Measurements from ENCODE around the gene UBE2E1. TPM values are rescaled to one million over a fixed set of nuclear protein-coding genes. Genes with fewer than 3 reads are reported as not detected.
A peak's percentile ranks its signal among the peaks of the same experiment; 100 is the strongest.

UBE2E1 gene
- total RNA-seq (10 to 100 TPM; 26.6 to 31.8 TPM), polyA plus RNA-seq (10 to 100 TPM in 1 of 2 donors, 1 to 10 TPM in 1; 6.6 to 24.2 TPM)

DNA sequence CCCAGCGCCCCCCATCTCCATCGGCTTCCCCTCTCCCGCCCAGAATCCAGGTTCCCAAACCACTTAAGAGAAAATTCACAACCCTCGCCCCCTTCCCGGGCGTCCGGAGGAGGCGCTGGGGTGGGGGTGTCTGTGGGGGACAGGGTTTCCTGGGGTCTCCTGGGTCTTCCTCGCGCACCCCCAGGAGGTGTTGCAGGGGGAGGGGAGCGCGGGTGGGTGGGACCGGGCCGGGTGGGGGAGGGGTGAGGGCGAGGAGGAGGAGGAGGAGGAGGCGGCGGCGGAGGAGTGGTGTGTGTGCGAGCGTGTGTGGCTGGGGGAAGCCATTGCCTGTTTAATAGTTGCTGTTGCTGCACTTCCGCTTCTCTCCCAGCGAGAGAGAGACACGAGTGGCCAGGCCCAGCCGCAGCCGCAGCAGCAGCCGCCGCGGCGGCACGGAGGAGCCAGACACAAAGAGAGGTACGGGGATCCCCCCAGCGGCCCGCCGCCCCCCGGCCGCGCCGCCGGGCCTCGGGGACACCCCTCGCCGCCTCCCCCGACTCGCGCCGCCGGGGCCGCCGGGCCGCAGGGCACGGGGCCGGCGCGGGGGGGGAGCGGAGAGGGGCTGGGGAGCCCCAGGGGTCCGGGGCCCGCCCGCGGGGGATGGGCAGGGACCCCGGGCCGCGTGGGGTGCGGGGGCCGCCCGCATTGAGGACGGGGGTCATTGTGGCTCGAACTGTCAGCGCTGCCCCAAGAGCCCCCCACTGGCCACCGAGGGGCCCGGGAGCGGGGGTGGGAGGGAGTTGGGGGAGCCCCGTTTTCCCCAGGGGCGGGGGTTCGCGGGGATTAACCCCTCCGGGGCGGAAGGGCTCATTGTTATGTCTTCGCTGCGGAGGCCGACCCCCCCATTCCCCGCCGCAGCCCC is at the start of gene UBE2E1:
UBE2E1 (plus strand) TSS at position 323 of the 901 bp plus-strand sequence. CDS start 1,315 bp downstream, outside the sequence.
- Histone ChIP-seq H3K9me3 (ENCODE audit: control insufficient read depth in 4 of 4, low read length in 3 of 4) (no peaks in the 10 kb centered on the region), H3K27me3 (ENCODE audit: control insufficient read depth in 4 of 4, insufficient read depth in 4 of 4, low read length in 3 of 4) (no peaks in the 10 kb centered on the region), H3K9ac (ENCODE audit: low read depth in 1 of 2, low read length in 2 of 2) (peak within 1 kb of the TSS in 1 of 2 donors; percentile 58), H3K4me1 (ENCODE audit: control insufficient read depth in 4 of 4, insufficient read depth in 4 of 4, low read length in 3 of 4) (peaks cover 7 to 14% (median 10%) of the 10 kb centered on the region in 4 donors), H3K27ac (ENCODE audit: low read depth in 1 of 2, low read length in 2 of 2) (peak within 1 kb of the TSS; percentile 84 to 85), H3K4me3 (ENCODE audit: low read depth in 1 of 3, low read length in 3 of 3) (peak within 1 kb of the TSS; percentile 61 to 100 (median 68)), H3K36me3 (ENCODE audit: control insufficient read depth in 4 of 4, insufficient read depth in 3 of 4, low read depth in 1 of 4, low read length in 3 of 4) (peaks cover 0 to 4% (median 1%) of the 10 kb centered on the region in 4 donors)
- DNase-seq (ENCODE audit: low spot score) = peak; percentile 65
- WGBS = 1% methylated on average over 82 of the region's 82 CpGs
- TF ChIP-seq TAF1 (conservative IDR thresholded peaks at IDR 0.05) = peak; percentile 53
- TF ChIP-seq JUND (IDR thresholded peaks at IDR 0.05) = no peak
- peak; percentile 81 for TF ChIP-seq YY1 (IDR thresholded peaks at IDR 0.05)

DNA sequence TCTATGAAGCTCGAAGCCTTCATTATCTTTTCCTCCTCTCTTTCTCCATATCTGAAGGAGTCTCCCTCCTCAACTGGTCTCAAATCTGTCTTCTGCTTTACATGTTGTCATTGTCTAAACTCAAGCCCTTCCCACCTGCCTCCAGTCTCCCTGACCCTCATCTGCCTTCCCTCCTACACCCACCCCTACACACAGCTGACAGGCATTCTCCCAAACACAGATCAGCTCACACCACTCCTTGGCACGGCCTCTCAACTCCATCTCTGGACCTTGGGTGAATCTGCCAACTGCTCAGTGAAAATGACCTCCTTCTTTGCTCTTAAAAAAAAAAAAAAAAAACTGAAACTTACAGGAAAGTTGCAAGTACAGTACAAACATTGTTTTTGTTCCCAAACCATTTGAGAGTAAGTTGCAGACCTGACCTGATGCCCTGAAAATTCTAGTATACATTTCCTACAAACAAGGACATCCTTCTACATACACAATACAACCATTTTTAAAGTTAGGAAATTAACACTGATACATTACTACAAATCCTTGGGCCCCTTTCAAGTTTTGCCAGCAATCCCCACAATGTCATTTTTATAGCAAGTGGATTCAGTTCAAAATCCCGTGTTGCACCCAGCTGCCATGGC is 49.4 kb upstream of the UBE2E1 start:
- H3K4me1 ChIP-seq (ENCODE audit: control insufficient read depth in 4 of 4, insufficient read depth in 4 of 4, low read length in 3 of 4) = no peaks in the 10 kb centered on the region
- WGBS = 76% methylated on average over 3 of the region's 3 CpGs
- H3K9ac ChIP-seq (ENCODE audit: low read depth in 1 of 2, low read length in 2 of 2) = no peak overlapping the region
- H3K27ac ChIP-seq (ENCODE audit: low read depth in 1 of 2, low read length in 2 of 2) = no peak overlapping the region
- TF ChIP-seq ATF3 (IDR thresholded peaks at IDR 0.05) (no peak), TAF1 (conservative IDR thresholded peaks at IDR 0.05) (no peak), REST (IDR thresholded peaks at IDR 0.05) (no peak), RXRA (IDR thresholded peaks at IDR 0.05) (no peak), YY1 (IDR thresholded peaks at IDR 0.05) (no peak), NR2F2 (IDR thresholded peaks at IDR 0.05) (no peak), FOXA1 (IDR thresholded peaks at IDR 0.05) (no peak), HNF4A (conservative IDR thresholded peaks at IDR 0.05) (no peak), HNF4G (IDR thresholded peaks at IDR 0.05) (no peak), RAD21 (IDR thresholded peaks at IDR 0.05) (no peak)
- no peaks in the 10 kb centered on the region for H3K27me3 ChIP-seq (ENCODE audit: control insufficient read depth in 4 of 4, insufficient read depth in 4 of 4, low read length in 3 of 4)
- no peaks in the 10 kb centered on the region for H3K36me3 ChIP-seq (ENCODE audit: control insufficient read depth in 4 of 4, insufficient read depth in 3 of 4, low read depth in 1 of 4, low read length in 3 of 4)
- no peak overlapping the region for H3K4me3 ChIP-seq (ENCODE audit: low read depth in 1 of 3, low read length in 3 of 3)
- no peak for DNase-seq (ENCODE audit: low spot score)
- H3K9me3 ChIP-seq (ENCODE audit: control insufficient read depth in 4 of 4, low read length in 3 of 4) = no peaks in the 10 kb centered on the region

DNA sequence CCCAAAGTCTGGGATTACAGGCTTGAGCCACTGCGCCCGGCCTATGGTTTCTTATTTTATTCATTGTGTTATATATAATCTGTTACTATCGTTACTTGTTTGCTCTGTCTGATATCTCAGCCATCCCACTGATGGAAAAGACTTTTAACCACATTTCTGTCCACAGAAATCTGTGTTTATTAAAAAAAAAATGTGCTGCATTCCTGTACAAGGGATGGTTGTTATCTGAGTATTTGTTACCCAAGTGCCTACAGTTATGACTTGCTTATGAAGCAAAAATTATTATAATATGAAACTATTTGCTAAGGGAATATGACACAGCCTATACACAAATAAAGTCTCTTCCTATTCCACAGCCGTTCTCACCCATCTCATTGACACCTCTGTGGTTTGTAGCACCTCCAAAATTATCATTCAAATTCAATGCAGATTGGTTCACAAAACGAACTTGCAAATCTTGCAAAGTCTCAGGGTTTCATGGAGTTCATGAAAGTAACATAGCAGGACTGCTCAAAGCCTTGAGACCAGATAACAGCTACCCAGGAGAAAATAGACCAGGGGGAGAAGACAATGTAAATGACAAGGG is 47.4 kb upstream of the UBE2E1 start:
- no peaks in the 10 kb centered on the region for H3K4me1 ChIP-seq (ENCODE audit: control insufficient read depth in 4 of 4, insufficient read depth in 4 of 4, low read length in 3 of 4)
- H3K9ac ChIP-seq (ENCODE audit: low read depth in 1 of 2, low read length in 2 of 2) = no peak overlapping the region
- no peak for DNase-seq (ENCODE audit: low spot score)
- 83% methylated on average over 5 of the region's 5 CpGs for WGBS
- TF ChIP-seq SP1 (IDR thresholded peaks at IDR 0.05) (no peak), HNF4A (conservative IDR thresholded peaks at IDR 0.05) (no peak), FOXA2 (IDR thresholded peaks at IDR 0.05) (no peak), REST (IDR thresholded peaks at IDR 0.05) (no peak)
- H3K9me3 ChIP-seq (ENCODE audit: control insufficient read depth in 4 of 4, low read length in 3 of 4) = no peaks in the 10 kb centered on the region
- H3K27ac ChIP-seq (ENCODE audit: low read depth in 1 of 2, low read length in 2 of 2) = no peak overlapping the region
- H3K36me3 ChIP-seq (ENCODE audit: control insufficient read depth in 4 of 4, insufficient read depth in 3 of 4, low read depth in 1 of 4, low read length in 3 of 4) = no peaks in the 10 kb centered on the region
- H3K4me3 ChIP-seq (ENCODE audit: low read depth in 1 of 3, low read length in 3 of 3) = no peak overlapping the region
- H3K27me3 ChIP-seq (ENCODE audit: control insufficient read depth in 4 of 4, insufficient read depth in 4 of 4, low read length in 3 of 4) = no peaks in the 10 kb centered on the region

Measured in liver (tissue), 9 donors.